Measurements from ENCODE around the gene EPOP. TPM values are rescaled to one million over a fixed set of nuclear protein-coding genes. Genes with fewer than 3 reads are reported as not detected.
A peak's percentile ranks its signal among the peaks of the same experiment; 100 is the strongest.

The EPOP gene
- total and polyA plus RNA-seq, 2 of the 13 experiments (the other 11 are each of a cell fraction or from before 2014, with no cell fraction given), result 14.7 to 37.8 TPM

GRCh38 chr17:38663125-38663751, 11.5 kb downstream of the EPOP start (continued):
- TF ChIP-seq NFYB (CRISPR knock-in tag; IDR thresholded peaks at IDR 0.05) (no peak; the same call in 1 of the 2 replicates), PRPF4 (IDR thresholded peaks at IDR 0.05; ENCODE audit: low read depth, low read length, poor library complexity, severe bottlenecking) (no peak), AGO2 (optimal IDR thresholded peaks at IDR 0.05; ENCODE audit: low read depth, low read length) (no peak), LRRFIP1 (CRISPR knock-in tag; conservative IDR thresholded peaks at IDR 0.05) (no peak), TSC22D2 (CRISPR knock-in tag; IDR thresholded peaks at IDR 0.05; ENCODE audit: borderline replicate concordance) (no peak), SP4 (CRISPR knock-in tag; IDR thresholded peaks at IDR 0.05) (peak; percentile 56; the same call in 1 of the 2 replicates), ZNF770 (CRISPR knock-in tag; IDR thresholded peaks at IDR 0.05) (no peak), ZNF674 (CRISPR knock-in tag; IDR thresholded peaks at IDR 0.05; ENCODE audit: low read depth) (no peak), LCORL (IDR thresholded peaks at IDR 0.05) (no peak), LCORL (CRISPR knock-in tag; IDR thresholded peaks at IDR 0.05) (peak; percentile 81), ZNF580 (CRISPR knock-in tag; IDR thresholded peaks at IDR 0.05; ENCODE audit: borderline replicate concordance, low read depth) (peak; percentile 97), HES4 (CRISPR knock-in tag; IDR thresholded peaks at IDR 0.05; ENCODE audit: borderline replicate concordance) (peak; percentile 74; the same call in 1 of the 2 replicates), ATF5 (CRISPR knock-in tag; IDR thresholded peaks at IDR 0.05; ENCODE audit: low read depth) (no peak), MTF2 (CRISPR knock-in tag; IDR thresholded peaks at IDR 0.05; ENCODE audit: borderline replicate concordance) (no peak), RFXANK (CRISPR knock-in tag; IDR thresholded peaks at IDR 0.05) (no peak; the same call in 1 of the 2 replicates), ZNF564 (CRISPR knock-in tag; IDR thresholded peaks at IDR 0.05) (0 out of 2 replicates have a peak, but pooled peaks have one; percentile 59), ZBTB21 (CRISPR knock-in tag; IDR thresholded peaks at IDR 0.05) (no peak), IRF1 (CRISPR knock-in tag; IDR thresholded peaks at IDR 0.05; ENCODE audit: low read depth) (no peak), CTCF (CRISPR knock-in tag; IDR thresholded peaks at IDR 0.05) (peak; percentile 100)
